Measurements from ENCODE around the gene MGAT5B. TPM values are rescaled to one million over a fixed set of nuclear protein-coding genes. Genes with fewer than 3 reads are reported as not detected.
"Not testable (repeated sequence)": the region's sequence is repeated elsewhere in the genome, so short reads cannot be mapped to it uniquely, and the experiment has no call there.

Gene MGAT5B
- total and polyA plus RNA-seq, 4 donors, result 0.02 to 0.25 TPM; not detected in 2

GRCh38 chr17:76841776-76842405, 26.3 kb upstream of the MGAT5B start:
- Histone ChIP-seq H3K4me3 (ENCODE audit: low read depth in 1 of 3, low read length in 3 of 3) (no peak overlapping the region), H3K9ac (ENCODE audit: low read depth in 1 of 2, low read length in 2 of 2) (no peak overlapping the region), H3K36me3 (ENCODE audit: control insufficient read depth in 4 of 4, insufficient read depth in 3 of 4, low read depth in 1 of 4, low read length in 3 of 4) (no peaks in the 10 kb centered on the region), H3K9me3 (ENCODE audit: control insufficient read depth in 4 of 4, low read length in 3 of 4) (no peaks in the 10 kb centered on the region), H3K27ac (ENCODE audit: low read depth in 1 of 2, low read length in 2 of 2) (no peak overlapping the region), H3K4me1 (ENCODE audit: control insufficient read depth in 4 of 4, insufficient read depth in 4 of 4, low read length in 3 of 4) (peaks cover 1 to 6% (median 3%) of the 10 kb centered on the region in 4 donors), H3K27me3 (ENCODE audit: control insufficient read depth in 4 of 4, insufficient read depth in 4 of 4, low read length in 3 of 4) (peaks cover 0 to 15% (median 6%) of the 10 kb centered on the region in 4 donors)
- DNase-seq (ENCODE audit: low spot score), result peak; percentile 47
- TF ChIP-seq JUND (IDR thresholded peaks at IDR 0.05) (no peak), RXRA (IDR thresholded peaks at IDR 0.05) (no peak), REST (IDR thresholded peaks at IDR 0.05) (no peak), NR2F2 (IDR thresholded peaks at IDR 0.05) (no peak), FOXA1 (IDR thresholded peaks at IDR 0.05) (no peak), TAF1 (conservative IDR thresholded peaks at IDR 0.05) (no peak), HNF4G (IDR thresholded peaks at IDR 0.05) (no peak), RAD21 (IDR thresholded peaks at IDR 0.05) (no peak), MAX (IDR thresholded peaks at IDR 0.05) (no peak), ATF3 (IDR thresholded peaks at IDR 0.05) (no peak), YY1 (IDR thresholded peaks at IDR 0.05) (no peak)
- 8% methylated on average over 10 of the region's 10 CpGs for WGBS

GRCh38 chr17:76843068-76843467, 25.1 kb upstream of the MGAT5B start:
- WGBS, result 83% methylated on average over 6 of the region's 6 CpGs
- not testable (repeated sequence) for H3K4me3 ChIP-seq (ENCODE audit: low read depth in 1 of 3, low read length in 3 of 3); H3K36me3 ChIP-seq (ENCODE audit: control insufficient read depth in 4 of 4, insufficient read depth in 3 of 4, low read depth in 1 of 4, low read length in 3 of 4); H3K4me1 ChIP-seq (ENCODE audit: control insufficient read depth in 4 of 4, insufficient read depth in 4 of 4, low read length in 3 of 4); H3K27ac ChIP-seq (ENCODE audit: low read depth in 1 of 2, low read length in 2 of 2); H3K9me3 ChIP-seq (ENCODE audit: control insufficient read depth in 4 of 4, low read length in 3 of 4); H3K9ac ChIP-seq (ENCODE audit: low read depth in 1 of 2, low read length in 2 of 2); DNase-seq (ENCODE audit: low spot score)
- peaks cover 0 to 15% (median 6%) of the 10 kb centered on the region in 4 donors for H3K27me3 ChIP-seq (ENCODE audit: control insufficient read depth in 4 of 4, insufficient read depth in 4 of 4, low read length in 3 of 4)

- H3K4me1 ChIP-seq (ENCODE audit: control insufficient read depth in 4 of 4, insufficient read depth in 4 of 4, low read length in 3 of 4), result peaks cover 1 to 6% (median 3%) of the 10 kb centered on the region in 4 donors
- no peaks in the 10 kb centered on the region for H3K36me3 ChIP-seq (ENCODE audit: control insufficient read depth in 4 of 4, insufficient read depth in 3 of 4, low read depth in 1 of 4, low read length in 3 of 4)
- H3K9ac ChIP-seq (ENCODE audit: low read depth in 1 of 2, low read length in 2 of 2), result no peak overlapping the region
- H3K4me3 ChIP-seq (ENCODE audit: low read depth in 1 of 3, low read length in 3 of 3), result no peak overlapping the region
- no peak for DNase-seq (ENCODE audit: low spot score)
- no peaks in the 10 kb centered on the region for H3K9me3 ChIP-seq (ENCODE audit: control insufficient read depth in 4 of 4, low read length in 3 of 4)
- no peak overlapping the region for H3K27ac ChIP-seq (ENCODE audit: low read depth in 1 of 2, low read length in 2 of 2)
- H3K27me3 ChIP-seq (ENCODE audit: control insufficient read depth in 4 of 4, insufficient read depth in 4 of 4, low read length in 3 of 4), result peaks cover 0 to 15% (median 6%) of the 10 kb centered on the region in 4 donors
- 51% methylated on average over 10 of the region's 10 CpGs for WGBS
- TF ChIP-seq HNF4A (conservative IDR thresholded peaks at IDR 0.05) (no peak), EGR1 (IDR thresholded peaks at IDR 0.05; ENCODE audit: low read depth in 2 of 2) (no peak), YY1 (IDR thresholded peaks at IDR 0.05) (no peak), HNF4G (IDR thresholded peaks at IDR 0.05) (no peak), CTCF (IDR thresholded peaks at IDR 0.05; ENCODE audit: low read depth, low read length, missing input control) (no peak), MAX (IDR thresholded peaks at IDR 0.05) (no peak), FOXA1 (IDR thresholded peaks at IDR 0.05) (no peak), SP1 (IDR thresholded peaks at IDR 0.05) (no peak), ZBTB33 (IDR thresholded peaks at IDR 0.05) (no peak), NR2F2 (IDR thresholded peaks at IDR 0.05) (no peak), FOXA2 (IDR thresholded peaks at IDR 0.05) (no peak), JUND (IDR thresholded peaks at IDR 0.05) (no peak), RAD21 (IDR thresholded peaks at IDR 0.05) (no peak), TAF1 (conservative IDR thresholded peaks at IDR 0.05) (no peak), RXRA (IDR thresholded peaks at IDR 0.05) (no peak), GABPA (IDR thresholded peaks at IDR 0.05 in 1 of 2, conservative IDR thresholded peaks at IDR 0.05 in 1 of 2) (no peak)
Observed at GRCh38 chr17:76843703-76844484, 24.3 kb upstream of the MGAT5B start.
